HG02973 (cell line): ENCODE measurements around the gene SETD3.
A peak's percentile ranks its signal among the peaks of the same experiment; 100 is the strongest.

Experiments used
- ATAC-seq: cut with Tn5 transposase; IDR thresholded peaks from one replicate; pipeline ENCODE4 v1.9.1; 2021; ENCODE audit warnings: moderate library complexity; ENCODE audit not compliant: unreplicated experiment

Gene SETD3

GRCh38 chr14:99425272-99425681, 55.4 kb downstream of the SETD3 start:
- no peak for ATAC-seq

GRCh38 chr14:99424306-99424877, 56.3 kb downstream of the SETD3 start:
- no peak for ATAC-seq

- ATAC-seq = no peak
These were observed 57.2 kb downstream of the SETD3 start for GRCh38 chr14:99423434-99423833.

- ATAC-seq = no peak
These were observed 58.2 kb downstream of the SETD3 start for GRCh38 chr14:99422228-99423010.

- ATAC-seq = no peak
These were observed 59.9 kb downstream of the SETD3 start for GRCh38 chr14:99420711-99421110.

- ATAC-seq = no peak
These were observed 60.8 kb downstream of the SETD3 start for GRCh38 chr14:99419905-99420304.

GRCh38 chr14:99418242-99418641, 62.4 kb downstream of the SETD3 start:
- no peak for ATAC-seq

GRCh38 chr14:99416909-99417308, 63.8 kb downstream of the SETD3 start:
- no peak for ATAC-seq

GRCh38 chr14:99415496-99416281, 65.0 kb downstream of the SETD3 start:
- ATAC-seq = peak; percentile 95

GRCh38 chr14:99413911-99414310, 66.7 kb downstream of the SETD3 start:
- no peak for ATAC-seq

- ATAC-seq = no peak
These were observed 67.5 kb downstream of the SETD3 start for GRCh38 chr14:99413172-99413571.

GRCh38 chr14:99412117-99413061, 68.3 kb downstream of the SETD3 start:
- ATAC-seq = no peak

GRCh38 chr14:99410019-99410418, 70.6 kb downstream of the SETD3 start:
- no peak for ATAC-seq

GRCh38 chr14:99408971-99409289, 71.7 kb downstream of the SETD3 start:
- no peak for ATAC-seq

- no peak for ATAC-seq
These were observed 72.2 kb downstream of the SETD3 start for GRCh38 chr14:99408286-99408970.

- no peak for ATAC-seq
These were observed 73.2 kb downstream of the SETD3 start for GRCh38 chr14:99407416-99407815.

- ATAC-seq = no peak
These were observed 77.7 kb downstream of the SETD3 start for GRCh38 chr14:99402950-99403349.

- no peak for ATAC-seq
These were observed 78.4 kb downstream of the SETD3 start for GRCh38 chr14:99402285-99402648.

- no peak for ATAC-seq
These were observed 78.9 kb downstream of the SETD3 start for GRCh38 chr14:99401621-99402284.

GRCh38 chr14:99401211-99401610, 79.4 kb downstream of the SETD3 start:
- no peak for ATAC-seq
